Muscle of back (tissue), 11 donors: Measurements from ENCODE around the gene LMF2. TPM values are rescaled to one million over a fixed set of nuclear protein-coding genes. Genes with fewer than 3 reads are reported as not detected.

Source experiments
- DNase-seq, 3 donors: peaks; one replicate each; pipeline versions ENCODE4 v3.0.0 to v3.0.0-alpha.2; 2013
- polyA plus RNA-seq, 10 donors: library from polyadenylated mRNA; unstranded; fragments of 120-200 nt; gene quantifications; one replicate each; pipeline ENCODE4 v1.2.1, GENCODE V29; 2013; ENCODE audit not compliant: insufficient read length in 10 of 10

LMF2 gene
- polyA plus RNA-seq, 10 donors = 25.8 to 49.4 (median 38.2) TPM

- no peak for DNase-seq
These were observed 1.5 kb downstream of the LMF2 start for GRCh38 chr22:50505776-50506610.

- DNase-seq = no peak
These were observed 2.2 kb downstream of the LMF2 start for GRCh38 chr22:50505276-50505775.

GRCh38 chr22:50504369-50505211 is 2.9 kb downstream of the LMF2 start:
- no peak for DNase-seq

- no peak for DNase-seq
These were observed 3.9 kb downstream of the LMF2 start for GRCh38 chr22:50503475-50504145.

GRCh38 chr22:50502628-50503474 is 4.7 kb downstream of the LMF2 start:
- DNase-seq = no peak

GRCh38 chr22:50502096-50502495 is 5.4 kb downstream of the LMF2 start:
- no peak for DNase-seq

- no peak for DNase-seq
These were observed 7.0 kb downstream of the LMF2 start for GRCh38 chr22:50500452-50500851.

- peak in 2 of 3 donors; percentile 42 to 53 for DNase-seq
These were observed 9.1 kb downstream of the LMF2 start for GRCh38 chr22:50498322-50498890.

GRCh38 chr22:50497093-50497492 is 10.4 kb downstream of the LMF2 start:
- DNase-seq = no peak

GRCh38 chr22:50490531-50491308 is 16.8 kb downstream of the LMF2 start:
- DNase-seq = no peak

GRCh38 chr22:50489363-50490243 is 17.9 kb downstream of the LMF2 start:
- DNase-seq = no peak

- no peak for DNase-seq
These were observed 18.6 kb downstream of the LMF2 start for GRCh38 chr22:50488886-50489285.

GRCh38 chr22:50488006-50488677 is 19.4 kb downstream of the LMF2 start:
- no peak for DNase-seq

GRCh38 chr22:50487290-50488005 is 20.1 kb downstream of the LMF2 start:
- DNase-seq = no peak

- no peak for DNase-seq
These were observed 20.8 kb downstream of the LMF2 start, which contains the start of gene MIOX for GRCh38 chr22:50486561-50487289. Gene MIOX (plus strand): TSS chr22:50486859. CDS start chr22:50486898, 39 bp downstream.

- DNase-seq = no peak
These were observed 22.0 kb downstream of the LMF2 start for GRCh38 chr22:50485221-50486131.
